ENCODE measurements around the gene ACSS1. TPM values are rescaled to one million over a fixed set of nuclear protein-coding genes. Genes with fewer than 3 reads are reported as not detected.

Gene ACSS1
- total RNA-seq: 0.67 and 0.72 TPM in 2 replicates
- long read RNA-seq: 0 reads

DNA sequence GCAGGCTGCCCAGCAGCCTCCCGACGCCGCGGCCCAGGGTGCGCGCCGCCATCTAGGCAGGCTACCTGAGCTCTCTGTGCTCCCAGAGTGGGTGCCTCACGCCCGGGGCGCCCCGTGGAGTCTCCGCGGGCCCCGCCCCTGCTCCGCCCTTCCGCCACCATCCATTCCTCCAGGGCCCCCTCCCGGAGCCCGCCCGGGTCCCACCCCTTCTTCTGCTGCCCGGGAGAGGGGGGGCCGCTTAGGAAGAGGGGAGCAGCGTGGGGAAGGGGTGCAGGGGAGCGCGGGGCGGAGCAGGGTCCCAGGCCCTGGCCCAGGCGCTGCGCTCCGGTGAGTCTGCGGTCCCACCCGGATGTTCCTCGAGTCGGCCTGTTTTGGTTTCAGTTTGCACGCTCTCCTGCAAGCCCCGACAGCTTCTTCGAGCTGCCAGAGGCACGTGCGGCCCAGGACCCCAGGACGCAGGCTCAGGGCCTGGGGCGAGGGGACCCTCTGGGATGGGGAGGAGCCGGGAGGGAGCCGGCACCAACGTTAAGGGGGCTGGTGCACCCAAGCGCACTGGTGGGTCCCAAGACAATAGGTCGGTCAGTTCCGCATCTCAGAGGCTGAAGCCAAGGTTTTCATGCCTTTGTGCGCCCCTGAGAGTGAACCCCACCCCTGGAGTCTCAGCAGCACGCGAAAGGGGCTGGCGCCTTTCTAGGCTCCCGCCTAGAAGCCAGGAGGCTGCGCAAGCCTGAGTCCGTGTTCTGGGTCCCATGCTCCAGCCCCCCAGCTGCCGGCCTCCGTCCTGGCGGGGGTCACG is at the start of gene ACSS1:
Gene ACSS1 (minus strand): TSS at position 89 of the 796 bp plus-strand sequence. CDS start 37 bp downstream, at position 52.
- TF ChIP-seq, protein P1, sequence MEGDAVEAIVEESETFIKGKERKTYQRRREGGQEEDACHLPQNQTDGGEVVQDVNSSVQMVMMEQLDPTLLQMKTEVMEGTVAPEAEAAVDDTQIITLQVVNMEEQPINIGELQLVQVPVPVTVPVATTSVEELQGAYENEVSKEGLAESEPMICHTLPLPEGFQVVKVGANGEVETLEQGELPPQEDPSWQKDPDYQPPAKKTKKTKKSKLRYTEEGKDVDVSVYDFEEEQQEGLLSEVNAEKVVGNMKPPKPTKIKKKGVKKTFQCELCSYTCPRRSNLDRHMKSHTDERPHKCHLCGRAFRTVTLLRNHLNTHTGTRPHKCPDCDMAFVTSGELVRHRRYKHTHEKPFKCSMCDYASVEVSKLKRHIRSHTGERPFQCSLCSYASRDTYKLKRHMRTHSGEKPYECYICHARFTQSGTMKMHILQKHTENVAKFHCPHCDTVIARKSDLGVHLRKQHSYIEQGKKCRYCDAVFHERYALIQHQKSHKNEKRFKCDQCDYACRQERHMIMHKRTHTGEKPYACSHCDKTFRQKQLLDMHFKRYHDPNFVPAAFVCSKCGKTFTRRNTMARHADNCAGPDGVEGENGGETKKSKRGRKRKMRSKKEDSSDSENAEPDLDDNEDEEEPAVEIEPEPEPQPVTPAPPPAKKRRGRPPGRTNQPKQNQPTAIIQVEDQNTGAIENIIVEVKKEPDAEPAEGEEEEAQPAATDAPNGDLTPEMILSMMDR (IDR thresholded peaks at IDR 0.05; ENCODE audit: unreplicated experiment): no peak
- peaks cover 8% of the 10 kb centered on the region for H3K4me1 Mint-ChIP-seq (ENCODE audit: low read depth)
- H3K36me3 Mint-ChIP-seq (ENCODE audit: insufficient read depth): no peaks in the 10 kb centered on the region
- no peak for DNase-seq (ENCODE audit: low spot score, unreplicated experiment)
- peaks cover 84% of the 10 kb centered on the region for H3K27me3 Mint-ChIP-seq
- peak within 1 kb of the TSS; percentile 59 for H3K4me3 Mint-ChIP-seq (ENCODE audit: low read depth)
- H3K27ac Mint-ChIP-seq: no peak within 1 kb of the TSS
- no peaks in the 10 kb centered on the region for H3K9me3 Mint-ChIP-seq (ENCODE audit: low read depth)

DNA sequence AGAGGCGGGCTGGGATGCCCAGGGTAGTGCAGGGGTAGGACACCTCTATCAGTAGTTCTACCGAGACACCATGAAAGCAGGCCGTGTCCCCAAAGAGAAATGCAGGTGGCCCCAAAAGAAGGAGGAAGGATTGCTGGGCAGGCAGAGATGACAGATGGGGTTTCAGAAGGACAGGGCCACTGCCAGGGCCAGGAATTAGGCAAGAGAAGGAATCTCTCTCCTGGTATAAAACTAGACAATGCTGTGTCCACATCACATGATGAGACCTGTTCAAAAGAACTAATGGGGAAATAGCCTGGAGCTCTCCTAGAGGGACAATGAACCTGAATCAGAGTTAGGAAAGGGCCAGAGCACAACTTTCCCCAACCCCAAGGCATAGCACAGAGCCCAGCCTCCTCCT is 45.6 kb upstream of the ACSS1 start:
- no peaks in the 10 kb centered on the region for H3K36me3 Mint-ChIP-seq (ENCODE audit: insufficient read depth)
- DNase-seq (ENCODE audit: low spot score, unreplicated experiment): no peak
- no peaks in the 10 kb centered on the region for H3K4me1 Mint-ChIP-seq (ENCODE audit: low read depth)
- H3K27ac Mint-ChIP-seq: no peak overlapping the region
- no peaks in the 10 kb centered on the region for H3K9me3 Mint-ChIP-seq (ENCODE audit: low read depth)
- H3K4me3 Mint-ChIP-seq (ENCODE audit: low read depth): no peak overlapping the region
- TF ChIP-seq, protein P1 (IDR thresholded peaks at IDR 0.05; ENCODE audit: unreplicated experiment): no peak
- peaks cover 29% of the 10 kb centered on the region for H3K27me3 Mint-ChIP-seq

DNA sequence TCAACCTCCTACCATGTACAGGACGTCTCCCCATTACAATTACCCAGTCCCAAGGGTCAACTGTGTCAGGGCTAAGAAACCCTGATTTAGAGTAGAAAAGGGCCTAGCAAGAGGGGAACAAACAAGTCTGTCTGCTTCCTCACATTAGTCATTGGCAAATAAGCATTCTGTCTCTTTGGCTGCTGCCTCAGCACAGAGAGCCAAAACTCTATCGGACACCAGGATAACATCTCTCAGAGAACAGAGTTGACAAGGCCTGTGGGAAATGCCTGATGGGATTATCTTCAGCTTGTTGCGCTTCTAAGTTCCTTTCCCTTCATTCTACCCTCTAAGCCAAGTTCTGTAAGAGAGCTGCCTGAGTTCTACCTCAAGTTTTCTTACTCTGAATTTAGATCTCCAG is 43.0 kb upstream of the ACSS1 start:
- Mint-ChIP-seq H3K27ac (no peak overlapping the region), H3K36me3 (ENCODE audit: insufficient read depth) (no peaks in the 10 kb centered on the region), H3K27me3 (peaks cover 22% of the 10 kb centered on the region), H3K4me3 (ENCODE audit: low read depth) (no peak overlapping the region), H3K9me3 (ENCODE audit: low read depth) (no peaks in the 10 kb centered on the region), H3K4me1 (ENCODE audit: low read depth) (no peaks in the 10 kb centered on the region)
- TF ChIP-seq, protein P1 (IDR thresholded peaks at IDR 0.05; ENCODE audit: unreplicated experiment): no peak
- no peak for DNase-seq (ENCODE audit: low spot score, unreplicated experiment)

DNA sequence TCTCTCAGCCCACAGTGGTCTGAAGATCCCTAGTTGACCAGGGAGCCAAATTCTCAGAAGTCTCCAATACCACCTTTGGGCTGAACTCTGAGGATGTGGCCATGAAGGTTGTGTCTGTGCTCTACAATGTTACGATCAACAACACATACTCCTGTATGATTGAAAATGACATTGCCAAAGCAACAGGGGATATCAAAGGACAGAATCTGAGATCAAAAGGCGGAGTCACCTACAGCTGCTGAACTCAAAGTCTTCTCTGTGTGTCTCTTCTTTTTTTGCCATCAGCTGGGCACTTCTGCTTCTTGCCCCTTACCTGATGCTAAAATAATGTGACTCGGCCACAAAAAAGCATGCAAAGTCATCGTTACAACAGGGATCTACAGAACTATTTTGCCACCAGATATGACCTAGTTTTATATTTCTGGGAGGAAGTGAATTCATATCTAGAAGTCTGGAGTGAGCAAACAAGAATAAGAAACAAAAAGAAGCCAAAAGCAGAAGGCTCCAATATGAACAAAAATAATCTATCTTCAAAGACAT is 41.7 kb upstream of the ACSS1 start:
- H3K9me3 Mint-ChIP-seq (ENCODE audit: low read depth): no peaks in the 10 kb centered on the region
- no peaks in the 10 kb centered on the region for H3K36me3 Mint-ChIP-seq (ENCODE audit: insufficient read depth)
- no peak overlapping the region for H3K27ac Mint-ChIP-seq
- DNase-seq (ENCODE audit: low spot score, unreplicated experiment): no peak
- H3K27me3 Mint-ChIP-seq: peaks cover 34% of the 10 kb centered on the region
- TF ChIP-seq, protein P1 (IDR thresholded peaks at IDR 0.05; ENCODE audit: unreplicated experiment): no peak
- H3K4me1 Mint-ChIP-seq (ENCODE audit: low read depth): no peaks in the 10 kb centered on the region
- no peak overlapping the region for H3K4me3 Mint-ChIP-seq (ENCODE audit: low read depth)

DNA sequence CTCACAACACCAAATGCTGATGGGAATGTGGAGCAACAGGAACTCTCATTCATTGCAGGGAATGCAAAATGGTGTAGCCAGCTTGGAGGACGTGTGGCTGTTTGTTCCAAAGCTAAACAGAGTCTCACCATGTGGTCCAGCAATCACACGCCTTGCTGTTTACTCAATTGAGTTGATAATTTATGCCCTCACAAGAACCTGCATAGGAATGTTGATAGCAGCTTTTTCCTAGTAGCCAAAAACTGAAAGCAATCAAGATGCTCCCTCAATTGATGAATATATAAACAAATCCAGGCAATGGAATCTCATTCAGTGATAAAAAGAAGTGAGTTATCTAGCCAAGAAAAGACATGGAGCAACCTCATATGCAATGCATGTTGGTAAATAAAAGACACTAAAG is 39.6 kb upstream of the ACSS1 start:
- Mint-ChIP-seq H3K36me3 (ENCODE audit: insufficient read depth) (no peaks in the 10 kb centered on the region), H3K4me1 (ENCODE audit: low read depth) (no peaks in the 10 kb centered on the region), H3K27ac (no peak overlapping the region), H3K27me3 (peaks cover 29% of the 10 kb centered on the region), H3K9me3 (ENCODE audit: low read depth) (no peaks in the 10 kb centered on the region), H3K4me3 (ENCODE audit: low read depth) (no peak overlapping the region)
- DNase-seq (ENCODE audit: low spot score, unreplicated experiment): no peak
- TF ChIP-seq, protein P1 (IDR thresholded peaks at IDR 0.05; ENCODE audit: unreplicated experiment): no peak

Measured in progenitor cell of endocrine pancreas (in vitro differentiated cells).